Measurements from ENCODE around the gene PDE6A. TPM values are rescaled to one million over a fixed set of nuclear protein-coding genes. Genes with fewer than 3 reads are reported as not detected.

The PDE6A gene
- total RNA-seq, 1 experiment from 2014 or later = 0.50 TPM

GRCh38 chr5:149942199-149942598, 2.4 kb downstream of the PDE6A start:
- no peaks in the 10 kb centered on the region for H3K9me2 ChIP-seq (ENCODE audit: insufficient read depth)
- no peaks in the 10 kb centered on the region for H3K36me3 ChIP-seq (ENCODE audit: low read depth)
- TF ChIP-seq EZH2 (IDR thresholded peaks at IDR 0.05; ENCODE audit: low read depth) (no peak), CTCF (conservative IDR thresholded peaks at IDR 0.05) (no peak)
- H3K9me3 ChIP-seq (ENCODE audit: insufficient read depth, low read depth) = no peaks in the 10 kb centered on the region
- intact Hi-C loops (cut with micrococcal nuclease; ENCODE audit: unreplicated experiment) = no loop called here
- DNase-seq = no peak
- peaks cover 42% of the 10 kb centered on the region for H3K4me1 ChIP-seq (replicated peaks; ENCODE audit: insufficient read depth)
- peaks cover 36% of the 10 kb centered on the region for H3F3A ChIP-seq (ENCODE audit: insufficient read depth, low read depth)
- H3K27me3 ChIP-seq (ENCODE audit: insufficient read depth, low read depth) = no peaks in the 10 kb centered on the region
- no peak overlapping the region for H3K4me2 ChIP-seq
- BruUV-seq (replicated peaks) = no TSS peak
- POLR2A ChIA-PET (ENCODE audit: unreplicated experiment) = no interaction called here
- no peaks in the 10 kb centered on the region for H3K79me2 ChIP-seq (ENCODE audit: low read depth)
- H4K20me1 ChIP-seq (ENCODE audit: insufficient read depth) = no peaks in the 10 kb centered on the region
- no peak overlapping the region for H3K4me3 ChIP-seq
- H3K27ac ChIP-seq = no peak overlapping the region
- no peak overlapping the region for H2AFZ ChIP-seq
- CTCF ChIA-PET = no interaction called here

GRCh38 chr5:149941795-149942194, 2.8 kb downstream of the PDE6A start:
- no peak for TF ChIP-seq EZH2 (IDR thresholded peaks at IDR 0.05; ENCODE audit: low read depth)
- TF ChIP-seq CTCF (conservative IDR thresholded peaks at IDR 0.05) = no peak
- POLR2A ChIA-PET (ENCODE audit: unreplicated experiment) = no interaction called here
- Histone ChIP-seq H3K27ac (no peak overlapping the region), H3K4me1 (replicated peaks; ENCODE audit: insufficient read depth) (peaks cover 46% of the 10 kb centered on the region), H4K20me1 (ENCODE audit: insufficient read depth) (no peaks in the 10 kb centered on the region), H3K9me2 (ENCODE audit: insufficient read depth) (no peaks in the 10 kb centered on the region), H3K4me2 (no peak overlapping the region), H3K79me2 (ENCODE audit: low read depth) (no peaks in the 10 kb centered on the region), H2AFZ (no peak overlapping the region), H3K4me3 (no peak overlapping the region), H3K27me3 (ENCODE audit: insufficient read depth, low read depth) (no peaks in the 10 kb centered on the region), H3K36me3 (ENCODE audit: low read depth) (no peaks in the 10 kb centered on the region), H3F3A (ENCODE audit: insufficient read depth, low read depth) (peaks cover 40% of the 10 kb centered on the region), H3K9me3 (ENCODE audit: insufficient read depth, low read depth) (no peaks in the 10 kb centered on the region)
- no peak for DNase-seq
- BruUV-seq (replicated peaks) = no TSS peak
- intact Hi-C loops (cut with micrococcal nuclease; ENCODE audit: unreplicated experiment) = no loop called here
- CTCF ChIA-PET = no interaction called here

GRCh38 chr5:149940941-149941644, 3.5 kb downstream of the PDE6A start:
- peak overlapping the region; percentile 99 for H3K27ac ChIP-seq
- H3F3A ChIP-seq (ENCODE audit: insufficient read depth, low read depth) = peaks cover 44% of the 10 kb centered on the region
- intact Hi-C loops (cut with micrococcal nuclease; ENCODE audit: unreplicated experiment) = no loop called here
- no peaks in the 10 kb centered on the region for H3K36me3 ChIP-seq (ENCODE audit: low read depth)
- peaks cover 53% of the 10 kb centered on the region for H3K4me1 ChIP-seq (replicated peaks; ENCODE audit: insufficient read depth)
- POLR2A ChIA-PET (ENCODE audit: unreplicated experiment) = interaction anchor here (0.5 kb wide), 1 partner anchor 21 kb away, joined by 3 read pairs; no protein-coding TSS in a partner anchor
- H3K9me2 ChIP-seq (ENCODE audit: insufficient read depth) = no peaks in the 10 kb centered on the region
- no peaks in the 10 kb centered on the region for H3K27me3 ChIP-seq (ENCODE audit: insufficient read depth, low read depth)
- BruUV-seq (replicated peaks) = no TSS peak
- no peak for TF ChIP-seq CTCF (conservative IDR thresholded peaks at IDR 0.05)
- TF ChIP-seq EZH2 (IDR thresholded peaks at IDR 0.05; ENCODE audit: low read depth) = no peak
- no peak overlapping the region for H2AFZ ChIP-seq
- no peak for DNase-seq
- H3K4me2 ChIP-seq = peak overlapping the region; percentile 81; the same call in 1 of the 2 replicates
- H3K79me2 ChIP-seq (ENCODE audit: low read depth) = no peaks in the 10 kb centered on the region
- no peaks in the 10 kb centered on the region for H4K20me1 ChIP-seq (ENCODE audit: insufficient read depth)
- no peaks in the 10 kb centered on the region for H3K9me3 ChIP-seq (ENCODE audit: insufficient read depth, low read depth)
- no peak overlapping the region for H3K4me3 ChIP-seq
- CTCF ChIA-PET = interaction anchor here (0.7 kb wide), 1 partner anchor 102 kb away, joined by 3 read pairs; no protein-coding TSS in a partner anchor
